CD14-positive monocyte (primary cell): ENCODE results near the gene STK11. TPM values are rescaled to one million over a fixed set of nuclear protein-coding genes. Genes with fewer than 3 reads are reported as not detected.

ENCODE experiments used
- DNase-seq, 3 donors: peaks; one replicate each; pipeline ENCODE4 v3.0.0-alpha.2; 2011 to 2022
- H2AFZ ChIP-seq: 2 replicates; pipeline ENCODE4 v1.6.0; 2012; ENCODE audit warnings: mild to moderate bottlenecking, low read depth, low read length, inconsistent platforms; ENCODE audit not compliant: insufficient read depth, poor library complexity, severe bottlenecking
- H3K27ac ChIP-seq, 2 donors: 1 replicate in 1 of 2; 2 replicates in 1 of 2; pipeline ENCODE4 v1.5.1; 2012 to 2013; ENCODE audit warnings: low read length in 2 of 2, control low read depth in 1 of 2, inconsistent platforms in 1 of 2, low read depth in 1 of 2, mild to moderate bottlenecking in 1 of 2
- H3K27me3 ChIP-seq, 2 donors: one replicate each; pipeline versions ENCODE4 v1.6.0 to v1.6.1; 2011 to 2013; ENCODE audit warnings: low read length in 2 of 2; ENCODE audit not compliant: control insufficient read depth in 2 of 2, insufficient read depth in 2 of 2
- H3K36me3 ChIP-seq, 2 donors: replicated peaks in 1 of 2; 1 replicate in 1 of 2; 2 replicates in 1 of 2; pipeline versions ENCODE4 v1.5.1 to v1.6.1; 2012 to 2013; ENCODE audit warnings: low read length in 2 of 2, control low read depth in 1 of 2, inconsistent platforms in 1 of 2, mild to moderate bottlenecking in 1 of 2; ENCODE audit not compliant: insufficient read depth in 2 of 2, control insufficient read depth in 1 of 2
- H3K4me1 ChIP-seq, 2 donors: 1 replicate in 1 of 2; 2 replicates in 1 of 2; pipeline versions ENCODE4 v1.5.1 to v1.6.1; 2012 to 2013; ENCODE audit warnings: low read length in 2 of 2, control low read depth in 1 of 2, inconsistent platforms in 1 of 2, mild to moderate bottlenecking in 1 of 2, moderate library complexity in 1 of 2; ENCODE audit not compliant: insufficient read depth in 2 of 2, control insufficient read depth in 1 of 2
- H3K4me2 ChIP-seq: replicated peaks from 2 replicates; pipeline ENCODE3; 2012; ENCODE audit warnings: low read length, moderate library complexity, mild to moderate bottlenecking; ENCODE audit not compliant: poor library complexity, severe bottlenecking; ENCODE audit errors: extremely low read depth
- H3K4me3 ChIP-seq, 3 experiments: fragments of 200-600 bp in 1 of 3; sonication (generic) in 1 of 3; replicated peaks in 1 of 3; 1 replicate in 2 of 3; 2 replicates in 1 of 3; pipeline ENCODE4 v1.5.1; 2011 to 2013; ENCODE audit warnings: low read length in 3 of 3, mild to moderate bottlenecking in 3 of 3, control low read depth in 2 of 3, low read depth in 2 of 3, inconsistent platforms in 1 of 3, moderate library complexity in 1 of 3
- H3K79me2 ChIP-seq: 2 replicates; pipeline ENCODE4 v1.6.0; 2012; ENCODE audit warnings: mild to moderate bottlenecking, control low read depth, inconsistent platforms, low read length, moderate library complexity; ENCODE audit not compliant: insufficient read depth
- H3K9ac ChIP-seq: 2 replicates; pipeline ENCODE4 v1.6.0; 2017; ENCODE audit warnings: low read length, mild to moderate bottlenecking; ENCODE audit not compliant: insufficient read depth, poor library complexity, severe bottlenecking
- H3K9me3 ChIP-seq, 2 donors: replicated peaks in 1 of 2; 1 replicate in 1 of 2; 2 replicates in 1 of 2; pipeline versions ENCODE4 v1.5.1 to v1.6.1; 2012 to 2013; ENCODE audit warnings: low read length in 2 of 2, control low read depth in 1 of 2; ENCODE audit not compliant: control insufficient read depth in 1 of 2, insufficient read depth in 1 of 2
- H4K20me1 ChIP-seq: 2 replicates; pipeline ENCODE4 v1.6.0; 2012; ENCODE audit warnings: mild to moderate bottlenecking, low read length, control low read depth, moderate library complexity; ENCODE audit not compliant: insufficient read depth
- H3K27ac Mint-ChIP-seq, 7 donors: one replicate each; pipeline ENCODE4 v1.8.0; 2020; ENCODE audit warnings: mild to moderate bottlenecking in 7 of 7, mixed read lengths in 7 of 7, moderate library complexity in 6 of 7, inconsistent platforms in 2 of 7
- H3K27me3 Mint-ChIP-seq, 3 donors: one replicate each; pipeline ENCODE4 v1.8.0; 2021 to 2022; ENCODE audit warnings: low read depth in 3 of 3, mild to moderate bottlenecking in 3 of 3, mixed read lengths in 3 of 3, moderate library complexity in 3 of 3, inconsistent platforms in 1 of 3
- H3K36me3 Mint-ChIP-seq, 2 donors: one replicate each; pipeline ENCODE4 v1.8.0; 2020; ENCODE audit warnings: mixed read lengths in 2 of 2, inconsistent platforms in 1 of 2, mild to moderate bottlenecking in 1 of 2
- H3K4me1 Mint-ChIP-seq: one replicate; pipeline ENCODE4 v1.8.0; 2020; ENCODE audit warnings: mild to moderate bottlenecking, mixed read lengths
- H3K4me3 Mint-ChIP-seq, 2 donors: one replicate each; pipeline ENCODE4 v1.8.0; 2020; ENCODE audit warnings: mild to moderate bottlenecking in 2 of 2, mixed read lengths in 2 of 2, moderate library complexity in 1 of 2
- H3K9me3 Mint-ChIP-seq, 7 donors: one replicate each; pipeline ENCODE4 v1.8.0; 2020 to 2022; ENCODE audit warnings: mixed read lengths in 7 of 7, mild to moderate bottlenecking in 6 of 7, moderate library complexity in 6 of 7, inconsistent platforms in 2 of 7
- WGBS: methylation state at CpG from one replicate; pipeline ENCODE4 v1.1.5; 2013; ENCODE audit warnings: missing lambda C conversion rate; ENCODE audit not compliant: insufficient coverage; 5-methylcytosine and 5-hydroxymethylcytosine counted together
- intact Hi-C, 2 donors: fragments of 100-400 bp; cut with micrococcal nuclease; formaldehyde crosslinking; loops; one replicate each; pipeline versions ENCODE4 v1.15.0 to v1.15.1; 2023
- polyA plus RNA-seq, 3 donors: library from polyadenylated mRNA; depleted of rRNA in 1 of 3; unstranded in 2 of 3; stranded (reverse) in 1 of 3; fragments of 300-500 nt in 2 of 3; fragments of >200 nt in 1 of 3; fragmentation: Illumina TruSeq in 2 of 3; gene quantifications; 1 replicate in 2 of 3; 2 replicates in 1 of 3; pipeline ENCODE4 v1.2.3, GENCODE V29; 2012 to 2021
- TF ChIP-seq, protein P1 (sequence below): fragments of 200-600 bp; IDR thresholded peaks from one replicate; pipeline ENCODE4 v1.8.0; 2022; ENCODE audit warnings: antibody characterized with exemption, mild to moderate bottlenecking

STK11 gene
- polyA plus RNA-seq, 3 donors, result 6.2 to 72.1 (median 15.4) TPM

DNA sequence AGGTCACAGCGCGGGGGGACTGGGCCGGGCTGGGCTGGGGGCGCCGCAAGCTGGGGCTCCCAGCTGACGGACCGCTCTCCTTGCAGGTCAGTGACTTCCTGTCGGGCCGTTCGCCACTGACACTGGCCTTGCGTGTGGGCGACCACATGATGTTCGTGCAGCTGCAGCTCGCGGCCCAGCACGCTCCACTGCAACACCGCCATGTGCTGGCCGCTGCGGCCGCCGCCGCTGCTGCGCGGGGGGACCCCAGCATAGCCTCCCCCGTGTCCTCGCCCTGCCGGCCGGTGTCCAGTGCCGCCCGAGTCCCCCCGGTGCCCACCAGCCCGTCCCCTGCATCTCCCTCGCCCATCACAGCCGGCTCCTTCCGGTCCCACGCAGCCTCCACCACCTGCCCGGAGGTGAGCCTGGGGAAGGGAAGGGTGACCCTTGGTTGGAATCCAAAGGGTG lies 48.5 kb downstream of the STK11 start:
- peak overlapping the region in 1 of 2 donors; percentile 41 for H3K4me3 Mint-ChIP-seq
- Histone ChIP-seq H3K9ac (peak overlapping the region; percentile 93), H4K20me1 (peaks cover 88% of the 10 kb centered on the region), H3K4me1 (peaks cover 52 to 59% of the 10 kb centered on the region in 2 donors), H2AFZ (no peak overlapping the region), H3K27ac (peak overlapping the region; percentile 92 to 94), H3K36me3 (peaks cover 49 to 60% of the 10 kb centered on the region in 2 donors), H3K4me2 (peak overlapping the region; percentile 96), H3K4me3 (peak overlapping the region in 2 of 3 experiments; percentile 77 to 99), H3K9me3 (no peaks in the 10 kb centered on the region), H3K79me2 (peaks cover 80% of the 10 kb centered on the region), H3K27me3 (no peaks in the 10 kb centered on the region)
- DNase-seq, result no peak
- H3K27ac Mint-ChIP-seq, result peak overlapping the region in 6 of 7 donors; percentile 72 to 94 (median 85)
- H3K9me3 Mint-ChIP-seq, result peaks cover 0 to 2% (median 0%) of the 10 kb centered on the region in 7 donors
- H3K4me1 Mint-ChIP-seq, result peaks cover 39% of the 10 kb centered on the region
- H3K27me3 Mint-ChIP-seq, result peaks cover 0 to 4% (median 0%) of the 10 kb centered on the region in 3 donors
- intact Hi-C loops, result no loop called here
- TF ChIP-seq, protein P1, sequence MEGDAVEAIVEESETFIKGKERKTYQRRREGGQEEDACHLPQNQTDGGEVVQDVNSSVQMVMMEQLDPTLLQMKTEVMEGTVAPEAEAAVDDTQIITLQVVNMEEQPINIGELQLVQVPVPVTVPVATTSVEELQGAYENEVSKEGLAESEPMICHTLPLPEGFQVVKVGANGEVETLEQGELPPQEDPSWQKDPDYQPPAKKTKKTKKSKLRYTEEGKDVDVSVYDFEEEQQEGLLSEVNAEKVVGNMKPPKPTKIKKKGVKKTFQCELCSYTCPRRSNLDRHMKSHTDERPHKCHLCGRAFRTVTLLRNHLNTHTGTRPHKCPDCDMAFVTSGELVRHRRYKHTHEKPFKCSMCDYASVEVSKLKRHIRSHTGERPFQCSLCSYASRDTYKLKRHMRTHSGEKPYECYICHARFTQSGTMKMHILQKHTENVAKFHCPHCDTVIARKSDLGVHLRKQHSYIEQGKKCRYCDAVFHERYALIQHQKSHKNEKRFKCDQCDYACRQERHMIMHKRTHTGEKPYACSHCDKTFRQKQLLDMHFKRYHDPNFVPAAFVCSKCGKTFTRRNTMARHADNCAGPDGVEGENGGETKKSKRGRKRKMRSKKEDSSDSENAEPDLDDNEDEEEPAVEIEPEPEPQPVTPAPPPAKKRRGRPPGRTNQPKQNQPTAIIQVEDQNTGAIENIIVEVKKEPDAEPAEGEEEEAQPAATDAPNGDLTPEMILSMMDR, result no peak
- H3K36me3 Mint-ChIP-seq, result peaks cover 37 to 59% of the 10 kb centered on the region in 2 donors
- 82% methylated on average over 29 of the region's 37 CpGs for WGBS

DNA sequence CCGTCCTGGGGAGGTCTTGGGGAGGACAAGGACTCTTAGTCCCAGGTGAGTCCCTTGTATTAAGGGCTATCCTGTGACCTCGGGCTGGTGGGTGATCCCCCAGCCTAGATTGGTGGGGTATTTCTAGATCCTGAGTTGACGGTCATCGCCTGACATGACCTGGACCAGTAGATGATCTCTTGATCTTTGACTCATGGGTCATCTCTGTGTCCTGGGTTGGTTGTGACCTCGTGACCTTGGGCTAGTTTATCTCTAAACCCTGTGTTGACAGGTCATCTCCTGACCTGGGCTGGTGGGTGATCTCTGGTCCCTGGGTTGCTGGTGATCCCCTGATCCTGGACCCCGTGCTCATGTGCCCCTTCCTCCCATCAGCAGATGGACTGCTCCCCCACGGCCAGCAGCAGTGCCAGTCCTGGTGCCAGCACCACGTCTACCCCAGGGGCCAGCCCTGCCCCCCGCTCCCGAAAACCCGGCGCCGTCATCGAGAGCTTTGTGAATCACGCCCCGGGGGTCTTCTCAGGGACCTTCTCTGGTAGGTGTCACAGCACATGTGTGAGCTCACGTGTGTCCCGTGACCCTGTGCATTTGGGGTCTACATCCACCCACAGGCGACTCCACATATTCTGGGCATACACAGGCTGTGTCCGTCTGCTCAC lies 49.1 kb downstream of the STK11 start:
- intact Hi-C loops, result no loop called here
- H4K20me1 ChIP-seq, result peaks cover 93% of the 10 kb centered on the region
- 96% methylated on average over 20 of the region's 20 CpGs for WGBS
- H3K36me3 ChIP-seq, result peaks cover 49 to 60% of the 10 kb centered on the region in 2 donors
- peaks cover 0 to 4% (median 0%) of the 10 kb centered on the region in 3 donors for H3K27me3 Mint-ChIP-seq
- H3K4me1 Mint-ChIP-seq, result peaks cover 44% of the 10 kb centered on the region
- H3K4me3 ChIP-seq, result peak overlapping the region in 1 of 3 experiments; percentile 99
- no peaks in the 10 kb centered on the region for H3K9me3 ChIP-seq
- H3K27me3 ChIP-seq, result no peaks in the 10 kb centered on the region
- peaks cover 37 to 59% of the 10 kb centered on the region in 2 donors for H3K36me3 Mint-ChIP-seq
- DNase-seq, result no peak
- H3K4me3 Mint-ChIP-seq, result peak overlapping the region in 1 of 2 donors; percentile 41
- H3K9me3 Mint-ChIP-seq, result peaks cover 0 to 2% (median 0%) of the 10 kb centered on the region in 7 donors
- H3K79me2 ChIP-seq, result peaks cover 79% of the 10 kb centered on the region
- TF ChIP-seq, protein P1, result no peak
- H3K9ac ChIP-seq, result no peak overlapping the region
- peak overlapping the region; percentile 96 for H3K4me2 ChIP-seq
- peak overlapping the region; percentile 13 to 92 for H3K27ac ChIP-seq
- H2AFZ ChIP-seq, result no peak overlapping the region
- H3K4me1 ChIP-seq, result peaks cover 58 to 65% of the 10 kb centered on the region in 2 donors
- H3K27ac Mint-ChIP-seq, result peak overlapping the region; percentile 51 to 89 (median 81)
